Endothelial cell of umbilical vein (primary cell): Measurements from ENCODE around the gene CXXC5. TPM values are rescaled to one million over a fixed set of nuclear protein-coding genes. Genes with fewer than 3 reads are reported as not detected.

Source experiments
- BruUV-seq: library from RNA; stranded (reverse); fragments of 400-500 nt; replicated peaks from 2 replicates; lab custom pipeline; 2021; lab: Mats Ljungman, UMichigan
- CTCF ChIA-PET: fragments of 300-600, 350-600 bp; sonication (Branson Sonifier 250); formaldehyde crosslinking; loops from one replicate; lab custom pipeline; 2021; ENCODE audit warnings: antibody characterized with exemption, inconsistent platforms; lab: Charles Lee
- POLR2A ChIA-PET: fragments of 300-600, 350-600 bp; sonication (Branson Sonifier 250); formaldehyde crosslinking; loops from one replicate; lab custom pipeline; 2021; ENCODE audit warnings: antibody characterized with exemption, inconsistent platforms; lab: Charles Lee
- DNase-seq: peaks from one replicate; pipeline ENCODE4 v3.0.0-alpha.2; 2011; ENCODE audit warnings: low read depth, low spot score
- FAIRE-seq: peaks from 2 replicates; lab custom pipeline; 2011; peaks lifted over from hg19 to GRCh38; lab: Jason Lieb, UNC
- H2AFZ ChIP-seq: 2 replicates; pipeline ENCODE4 v1.6.0; 2012; ENCODE audit warnings: low read depth, low read length, control low read depth, inconsistent platforms
- H3K27ac ChIP-seq: 2 replicates; pipeline ENCODE4 v1.5.1; 2011; ENCODE audit warnings: low read depth, mild to moderate bottlenecking, control low read depth, low read length, moderate library complexity; ENCODE audit not compliant: insufficient read depth
- H3K27me3 ChIP-seq, 2 experiments: 2 replicates each; pipeline versions ENCODE4 v1.6.0 to v1.6.1; 2011; ENCODE audit warnings: low read length in 2 of 2, mixed read lengths in 1 of 2; ENCODE audit not compliant: control insufficient read depth in 2 of 2, insufficient read depth in 2 of 2
- H3K36me3 ChIP-seq, 2 experiments: 2 replicates in 1 of 2; 3 replicates in 1 of 2; pipeline ENCODE4 v1.5.1; 2011; ENCODE audit warnings: low read length in 2 of 2, mild to moderate bottlenecking in 1 of 2, moderate library complexity in 1 of 2; ENCODE audit not compliant: control insufficient read depth in 2 of 2, insufficient read depth in 2 of 2; ENCODE audit errors: extremely low read depth in 1 of 2
- H3K4me1 ChIP-seq: 3 replicates; pipeline ENCODE4 v1.5.1; 2011; ENCODE audit warnings: mild to moderate bottlenecking, low read length; ENCODE audit not compliant: control insufficient read depth, insufficient read depth; ENCODE audit errors: extremely low read depth
- H3K4me2 ChIP-seq: 2 replicates; pipeline ENCODE4 v1.6.1; 2011; ENCODE audit warnings: low read length, control low read depth, mixed read lengths; ENCODE audit not compliant: insufficient read depth
- H3K4me3 ChIP-seq, 3 experiments: fragments of 200-600 bp in 1 of 3; sonication (generic), shearing (Covaris generic) in 1 of 3; replicated peaks in 1 of 3; 2 replicates each; pipeline ENCODE4 v1.5.1; 2011 to 2016; ENCODE audit warnings: control low read depth in 3 of 3, low read length in 3 of 3, mild to moderate bottlenecking in 2 of 3, inconsistent platforms in 1 of 3, low read depth in 1 of 3, moderate library complexity in 1 of 3; ENCODE audit not compliant: insufficient read depth in 1 of 3
- H3K79me2 ChIP-seq: 2 replicates; pipeline ENCODE4 v1.6.0; 2012; ENCODE audit warnings: low read length, inconsistent platforms; ENCODE audit not compliant: control insufficient read depth, insufficient read depth
- H3K9ac ChIP-seq: replicated peaks from 2 replicates; pipeline ENCODE3; 2011; ENCODE audit warnings: low read length, control low read depth; ENCODE audit not compliant: insufficient read depth; ENCODE audit errors: extremely low read depth
- H3K9me1 ChIP-seq: replicated peaks from 3 replicates; pipeline ENCODE4 v1.6.0; 2011; ENCODE audit warnings: mild to moderate bottlenecking, low read length; ENCODE audit not compliant: control insufficient read depth, insufficient read depth; ENCODE audit errors: extremely low read depth
- H3K9me3 ChIP-seq: replicated peaks from 2 replicates; pipeline ENCODE4 v1.5.1; 2012; ENCODE audit warnings: low read length, inconsistent platforms; ENCODE audit not compliant: control insufficient read depth, insufficient read depth
- H4K20me1 ChIP-seq: replicated peaks from 2 replicates; pipeline ENCODE3; 2011; ENCODE audit warnings: mild to moderate bottlenecking, low read length; ENCODE audit not compliant: control insufficient read depth, insufficient read depth; ENCODE audit errors: extremely low read depth
- EZH2 ChIP-seq: IDR thresholded peaks from 2 replicates; pipeline ENCODE4 v1.6.1; 2012; ENCODE audit warnings: borderline replicate concordance, low read depth, mild to moderate bottlenecking, moderate library complexity, low read length, inconsistent platforms; ENCODE audit not compliant: severe bottlenecking
- FOS ChIP-seq: IDR thresholded peaks from 2 replicates; pipeline ENCODE4 v1.6.1; 2011; ENCODE audit warnings: mild to moderate bottlenecking, low read length, moderate library complexity, borderline replicate concordance; ENCODE audit not compliant: insufficient read depth
- GATA2 ChIP-seq: IDR thresholded peaks from 2 replicates; pipeline ENCODE4 v1.7.0; 2011; ENCODE audit warnings: low read depth, mild to moderate bottlenecking, moderate library complexity, mixed read lengths, low read length; ENCODE audit not compliant: insufficient read length, insufficient read depth
- JUN ChIP-seq: IDR thresholded peaks from 2 replicates; pipeline ENCODE4 v1.6.1; 2011; ENCODE audit warnings: borderline replicate concordance, low read depth; ENCODE audit not compliant: insufficient read length, insufficient read depth
- MAX ChIP-seq: IDR thresholded peaks from 2 replicates; pipeline ENCODE4 v1.6.1; 2011; ENCODE audit not compliant: insufficient read depth, insufficient read length
- MYC ChIP-seq: IDR thresholded peaks from one replicate; pipeline ENCODE4 v1.6.1; 2011; ENCODE audit warnings: mild to moderate bottlenecking, low read depth, low read length
- POLR2A ChIP-seq: IDR thresholded peaks from 2 replicates; pipeline ENCODE4 v1.6.1; 2012; ENCODE audit warnings: low read depth, mild to moderate bottlenecking, control low read depth, low read length
- POLR2AphosphoS5 ChIP-seq: IDR thresholded peaks from 2 replicates; pipeline ENCODE4 v1.6.1; 2012; ENCODE audit warnings: low read depth, mild to moderate bottlenecking, control low read depth, low read length, moderate library complexity; ENCODE audit not compliant: insufficient read depth
- dilution Hi-C: fragments of 300-500 bp; cut with MboI; formaldehyde crosslinking; loops from one replicate; pipeline ENCODE4 v1.15.0; 2019; ENCODE audit warnings: low sequenced_read_pairs; ENCODE audit not compliant: extremely low pct_ligation_motif_present
- intact Hi-C: fragments of 100-400 bp; cut with micrococcal nuclease; formaldehyde crosslinking; loops from one replicate; pipeline ENCODE4 v1.10.0; 2022
- polyA plus RNA-seq, 4 experiments: library from polyadenylated mRNA; depleted of rRNA in 3 of 4; stranded (reverse) in 3 of 4; unstranded in 1 of 4; fragments of >200 nt; gene quantifications; 2 replicates each; pipeline versions ENCODE4 v1.2.1 to v1.2.3, GENCODE V29; 2011 to 2012; ENCODE audit warnings: missing spikeins in 1 of 4
- total RNA-seq: library from RNA; stranded (reverse); gene quantifications from 2 replicates; pipeline ENCODE4 v1.2.3, GENCODE V29; 2021
- TF ChIP-seq, protein P1 (sequence below), 2 donors: IDR thresholded peaks; 1 replicate in 1 of 2; 2 replicates in 1 of 2; pipeline ENCODE4 v1.5.1; 2011; ENCODE audit warnings: low read length in 2 of 2, mild to moderate bottlenecking in 2 of 2, moderate library complexity in 2 of 2, control low read depth in 1 of 2, inconsistent platforms in 1 of 2, low read depth in 1 of 2; ENCODE audit not compliant: insufficient read depth in 1 of 2; ENCODE audit errors: extremely low read depth in 1 of 2

Gene CXXC5
- total and polyA plus RNA-seq, 2 donors (not counting 3 experiments of a cell fraction or from before 2014, with no cell fraction given), result 2.7 to 5.5 TPM

GRCh38 chr5:139693676-139694364, 45.7 kb downstream of the CXXC5 start:
- Histone ChIP-seq H3K36me3 (no peaks in the 10 kb centered on the region), H3K4me3 (no peak overlapping the region), H3K9me1 (no peaks in the 10 kb centered on the region), H3K9me3 (no peaks in the 10 kb centered on the region), H3K79me2 (no peaks in the 10 kb centered on the region), H3K4me2 (no peak overlapping the region), H3K27me3 (no peaks in the 10 kb centered on the region), H3K27ac (no peak overlapping the region), H3K9ac (no peak overlapping the region), H4K20me1 (no peaks in the 10 kb centered on the region), H2AFZ (no peak overlapping the region), H3K4me1 (peaks cover 6% of the 10 kb centered on the region)
- TF ChIP-seq GATA2, result no peak
- no peak for TF ChIP-seq MYC
- TF ChIP-seq, protein P1, sequence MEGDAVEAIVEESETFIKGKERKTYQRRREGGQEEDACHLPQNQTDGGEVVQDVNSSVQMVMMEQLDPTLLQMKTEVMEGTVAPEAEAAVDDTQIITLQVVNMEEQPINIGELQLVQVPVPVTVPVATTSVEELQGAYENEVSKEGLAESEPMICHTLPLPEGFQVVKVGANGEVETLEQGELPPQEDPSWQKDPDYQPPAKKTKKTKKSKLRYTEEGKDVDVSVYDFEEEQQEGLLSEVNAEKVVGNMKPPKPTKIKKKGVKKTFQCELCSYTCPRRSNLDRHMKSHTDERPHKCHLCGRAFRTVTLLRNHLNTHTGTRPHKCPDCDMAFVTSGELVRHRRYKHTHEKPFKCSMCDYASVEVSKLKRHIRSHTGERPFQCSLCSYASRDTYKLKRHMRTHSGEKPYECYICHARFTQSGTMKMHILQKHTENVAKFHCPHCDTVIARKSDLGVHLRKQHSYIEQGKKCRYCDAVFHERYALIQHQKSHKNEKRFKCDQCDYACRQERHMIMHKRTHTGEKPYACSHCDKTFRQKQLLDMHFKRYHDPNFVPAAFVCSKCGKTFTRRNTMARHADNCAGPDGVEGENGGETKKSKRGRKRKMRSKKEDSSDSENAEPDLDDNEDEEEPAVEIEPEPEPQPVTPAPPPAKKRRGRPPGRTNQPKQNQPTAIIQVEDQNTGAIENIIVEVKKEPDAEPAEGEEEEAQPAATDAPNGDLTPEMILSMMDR (IDR thresholded peaks at IDR 0.05; ENCODE audit: extremely low read depth in 1 of 2, insufficient read depth in 1 of 2, low read depth in 1 of 2, low read length in 2 of 2), result no peak
- TF ChIP-seq POLR2AphosphoS5, result no peak
- TF ChIP-seq POLR2A, result no peak
- no peak for TF ChIP-seq JUN
- no peak for TF ChIP-seq MAX
- TF ChIP-seq EZH2, result no peak
- TF ChIP-seq FOS, result no peak
- FAIRE-seq, result peak; percentile 21
- CTCF ChIA-PET, result interaction anchor here (1.2 to 6.4 kb wide), 4 partner anchors 33 to 72 kb away, joined by 4 to 203 read pairs (median 36); partner anchors contain the start of gene CXXC5
- POLR2A ChIA-PET, result no interaction called here
- dilution Hi-C loops (no loop called here), intact Hi-C loops (no loop called here)
- DNase-seq, result no peak
- no TSS peak for BruUV-seq
